Keratinocyte (primary cell): ENCODE data around the gene PCBP2.

ENCODE experiments used
- CTCF ChIP-seq, 3 experiments: IDR thresholded peaks in 1 of 3; conservative IDR thresholded peaks in 1 of 3; optimal IDR thresholded peaks in 1 of 3; 2 replicates in 2 of 3; 3 replicates in 1 of 3; pipeline versions ENCODE3 to v1.5.1; 2011; ENCODE audit warnings: low read length in 3 of 3, mild to moderate bottlenecking in 3 of 3, moderate library complexity in 2 of 3, control low read depth in 1 of 3, inconsistent platforms in 1 of 3; ENCODE audit not compliant: insufficient read depth in 2 of 3; ENCODE audit errors: extremely low read depth in 1 of 3
- EZH2 ChIP-seq: IDR thresholded peaks from one replicate; pipeline ENCODE4 v1.6.1; 2012; ENCODE audit warnings: inconsistent platforms, mild to moderate bottlenecking, low read length, moderate library complexity

DNA sequence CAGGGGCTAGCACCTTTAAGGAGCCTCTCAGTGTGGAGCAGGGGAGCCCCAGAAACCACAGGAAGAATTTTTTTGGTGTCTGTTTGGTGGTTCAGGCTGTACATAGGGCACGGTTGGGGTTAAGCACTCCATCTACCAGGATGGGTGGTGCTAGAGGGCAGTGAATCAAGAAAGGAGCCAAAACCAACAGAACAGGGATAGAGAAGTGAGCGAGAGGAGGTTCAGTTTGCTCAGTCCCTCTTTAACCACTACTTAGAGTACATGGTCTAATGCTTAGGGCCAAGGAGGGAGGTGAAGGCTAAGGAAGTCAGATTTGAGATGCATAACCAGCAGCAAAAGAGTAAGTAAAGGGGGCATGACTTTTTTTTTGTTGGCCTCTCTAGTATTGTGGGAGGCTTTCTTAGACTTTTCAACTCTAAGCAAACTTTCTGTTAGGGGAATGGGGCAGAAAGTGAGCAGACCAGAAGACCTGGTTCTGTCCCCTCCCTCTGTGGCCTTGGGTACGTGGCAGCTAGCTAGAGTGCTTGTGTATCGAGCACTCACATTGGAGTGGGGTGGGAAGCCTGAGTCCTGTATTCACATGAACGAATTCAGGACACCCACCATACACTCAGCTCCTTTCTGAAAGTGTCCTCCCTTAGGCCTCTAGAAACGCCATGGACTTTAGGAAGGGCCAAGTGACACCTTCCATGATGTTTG lies 62.0 kb downstream of the PCBP2 start:
- TF ChIP-seq CTCF (optimal IDR thresholded peaks at IDR 0.05 in 1 of 3, IDR thresholded peaks at IDR 0.05 in 1 of 3, conservative IDR thresholded peaks at IDR 0.05 in 1 of 3; ENCODE audit: extremely low read depth in 1 of 3, insufficient read depth in 2 of 3, low read length in 3 of 3) (no peak), EZH2 (no peak)
